T-helper 2 cell treated with Interferon-gamma antibody and Interleukin-4, amounts not matched to agents 5 μg/mL and 100 μg/mL, for 36 hours (primary cell): ENCODE measurements around the gene CNBP.
"Not testable (repeated sequence)": the region's sequence is repeated elsewhere in the genome, so short reads cannot be mapped to it uniquely, and the experiment has no call there.

Source experiments
- DNase-seq: peaks from one replicate; pipeline ENCODE4 v3.0.0; 2021; ENCODE audit warnings: low spot score
- H3K27ac Mint-ChIP-seq: one replicate; pipeline ENCODE4 v1.8.0; 2021; ENCODE audit warnings: mild to moderate bottlenecking, mixed read lengths
- H3K27me3 Mint-ChIP-seq: one replicate; pipeline ENCODE4 v1.8.0; 2021; ENCODE audit warnings: low read depth, mixed read lengths
- H3K36me3 Mint-ChIP-seq: one replicate; pipeline ENCODE4 v1.8.0; 2021; ENCODE audit warnings: low read depth, mixed read lengths
- H3K4me1 Mint-ChIP-seq: one replicate; pipeline ENCODE4 v1.8.0; 2021; ENCODE audit warnings: low read depth, mixed read lengths
- H3K4me3 Mint-ChIP-seq: one replicate; pipeline ENCODE4 v1.8.0; 2022; ENCODE audit warnings: mild to moderate bottlenecking, moderate library complexity, mixed read lengths
- H3K9me3 Mint-ChIP-seq: one replicate; pipeline ENCODE4 v1.8.0; 2021; ENCODE audit warnings: mixed read lengths

The CNBP gene

DNA sequence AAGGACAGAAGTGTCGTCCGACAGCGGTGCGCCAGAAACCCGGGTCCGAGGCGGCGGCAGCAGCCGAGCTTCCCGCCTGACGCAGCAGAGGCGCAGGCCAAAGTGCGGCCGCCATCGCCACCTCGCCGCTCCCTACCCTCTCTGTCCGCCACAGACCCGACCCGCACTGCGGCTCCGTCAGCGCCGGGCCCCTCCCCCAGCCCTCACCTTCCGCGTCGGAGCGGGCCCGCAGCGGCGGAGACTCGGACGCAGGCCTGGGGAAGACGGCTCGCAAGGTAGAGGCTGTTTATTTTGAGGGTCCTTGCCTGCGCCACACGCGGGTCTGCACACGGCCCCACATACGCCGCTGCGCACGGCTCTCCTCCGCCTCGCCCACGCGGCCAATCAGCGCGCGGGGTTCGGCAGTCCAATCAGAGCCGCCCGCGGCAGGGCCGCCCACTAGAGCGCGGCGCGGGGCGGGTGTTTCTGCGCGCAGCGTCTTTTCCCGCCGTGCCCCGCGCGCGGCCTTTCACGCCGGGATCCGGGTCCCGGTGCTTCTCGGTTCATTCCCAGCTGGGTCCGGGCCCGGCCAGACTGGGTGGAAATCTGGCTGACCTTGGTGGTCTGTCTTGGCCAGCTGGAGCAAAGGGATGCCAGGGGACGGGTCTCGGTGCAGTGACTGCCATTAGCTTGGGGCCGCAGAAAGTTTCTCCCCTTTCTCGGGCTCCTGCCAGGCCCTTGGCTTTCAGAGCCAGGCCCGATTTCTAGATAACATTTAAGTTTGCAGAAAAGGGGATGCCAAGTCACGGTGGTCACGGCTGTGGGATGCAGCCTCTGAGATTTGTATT lies at the start of gene CNBP:
CNBP (minus strand) TSS at position 328 of the 827 bp plus-strand sequence. CDS start 12,139 bp downstream, outside the sequence.
- Mint-ChIP-seq H3K4me1 (peaks cover 31% of the 10 kb centered on the region), H3K27ac (peak within 1 kb of the TSS; percentile 96), H3K27me3 (no peaks in the 10 kb centered on the region), H3K9me3 (no peaks in the 10 kb centered on the region), H3K4me3 (peak within 1 kb of the TSS; percentile 93), H3K36me3 (peaks cover 40% of the 10 kb centered on the region)
- DNase-seq = peak; percentile 95

DNA sequence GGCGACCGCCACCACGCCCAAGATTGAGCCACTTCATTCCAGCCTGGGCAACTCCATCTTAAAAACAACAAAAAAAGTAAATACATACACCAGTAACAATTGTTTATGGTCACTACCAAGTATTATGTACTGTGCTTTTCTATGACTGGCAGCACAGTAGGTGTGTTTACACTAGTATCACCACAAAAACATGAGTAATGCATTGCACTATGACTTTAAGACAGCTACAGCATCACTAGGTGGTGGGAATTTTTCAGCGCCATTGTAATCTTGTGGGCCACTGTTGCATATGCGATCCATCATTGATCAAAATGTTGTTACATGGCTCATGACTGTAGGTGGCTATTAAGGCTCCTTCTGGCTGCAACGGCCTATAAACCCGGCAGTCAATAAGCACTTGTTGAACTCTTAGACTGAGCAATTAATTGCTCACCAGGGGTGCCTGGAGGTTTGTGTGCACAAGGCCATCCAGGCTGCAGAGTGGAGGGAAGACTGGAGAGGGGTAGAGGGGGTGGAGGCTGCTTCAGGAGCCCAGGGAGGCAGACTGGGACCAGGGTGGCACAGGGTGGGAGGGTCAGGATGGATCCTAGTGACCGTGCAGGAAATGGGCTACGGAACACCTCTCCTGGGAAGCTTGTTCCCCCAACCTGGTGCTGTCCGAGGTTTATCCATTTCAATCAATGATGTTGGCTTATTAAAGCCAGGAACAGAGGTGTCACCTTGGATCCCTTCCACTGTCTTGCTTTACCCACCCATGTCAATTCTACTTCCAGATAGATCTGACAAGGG lies 47.8 kb upstream of the CNBP start:
- no peak for DNase-seq
- Mint-ChIP-seq H3K9me3 (no peaks in the 10 kb centered on the region), H3K27ac (peak overlapping the region; percentile 87), H3K27me3 (no peaks in the 10 kb centered on the region), H3K36me3 (peaks cover 12% of the 10 kb centered on the region), H3K4me1 (peaks cover 70% of the 10 kb centered on the region), H3K4me3 (peak overlapping the region; percentile 60)

DNA sequence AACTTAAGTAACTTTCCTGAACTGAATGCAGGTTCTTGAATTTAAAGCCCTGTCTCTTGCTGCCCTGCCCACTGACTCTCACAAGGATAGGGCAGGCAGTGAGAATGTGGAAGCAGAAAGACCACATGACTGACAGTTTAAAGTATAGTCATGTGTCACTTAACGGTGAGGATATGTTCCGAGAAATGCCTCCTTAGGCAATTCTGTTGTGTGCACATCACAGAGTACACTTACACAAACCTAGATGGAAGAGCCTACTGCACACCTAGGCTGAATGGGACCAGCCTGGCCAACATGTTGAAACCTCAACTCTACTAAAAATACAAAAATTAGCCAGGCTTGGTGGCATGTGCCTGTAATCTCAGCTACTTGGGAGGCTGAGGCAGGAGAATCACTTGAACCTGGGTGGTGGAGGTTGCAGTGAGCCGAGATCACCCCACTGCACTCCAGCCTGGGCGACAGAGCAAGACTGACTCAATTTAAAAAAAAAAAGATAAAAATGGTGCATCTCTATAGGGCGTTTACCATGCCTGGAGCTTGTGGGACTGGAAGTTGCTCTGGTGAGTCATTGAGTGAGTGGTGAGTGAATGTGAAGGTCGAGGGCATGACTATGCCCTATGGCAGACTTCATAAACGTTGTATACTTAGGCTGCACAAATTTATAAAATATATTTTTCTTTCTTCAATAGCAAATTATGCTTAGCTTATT lies 46.8 kb upstream of the CNBP start:
- peak; percentile 70 for DNase-seq
- Mint-ChIP-seq H3K4me1 (peaks cover 72% of the 10 kb centered on the region), H3K9me3 (no peaks in the 10 kb centered on the region), H3K27ac (peak overlapping the region; percentile 92), H3K4me3 (peak overlapping the region; percentile 67), H3K27me3 (no peaks in the 10 kb centered on the region), H3K36me3 (peaks cover 9% of the 10 kb centered on the region)

DNA sequence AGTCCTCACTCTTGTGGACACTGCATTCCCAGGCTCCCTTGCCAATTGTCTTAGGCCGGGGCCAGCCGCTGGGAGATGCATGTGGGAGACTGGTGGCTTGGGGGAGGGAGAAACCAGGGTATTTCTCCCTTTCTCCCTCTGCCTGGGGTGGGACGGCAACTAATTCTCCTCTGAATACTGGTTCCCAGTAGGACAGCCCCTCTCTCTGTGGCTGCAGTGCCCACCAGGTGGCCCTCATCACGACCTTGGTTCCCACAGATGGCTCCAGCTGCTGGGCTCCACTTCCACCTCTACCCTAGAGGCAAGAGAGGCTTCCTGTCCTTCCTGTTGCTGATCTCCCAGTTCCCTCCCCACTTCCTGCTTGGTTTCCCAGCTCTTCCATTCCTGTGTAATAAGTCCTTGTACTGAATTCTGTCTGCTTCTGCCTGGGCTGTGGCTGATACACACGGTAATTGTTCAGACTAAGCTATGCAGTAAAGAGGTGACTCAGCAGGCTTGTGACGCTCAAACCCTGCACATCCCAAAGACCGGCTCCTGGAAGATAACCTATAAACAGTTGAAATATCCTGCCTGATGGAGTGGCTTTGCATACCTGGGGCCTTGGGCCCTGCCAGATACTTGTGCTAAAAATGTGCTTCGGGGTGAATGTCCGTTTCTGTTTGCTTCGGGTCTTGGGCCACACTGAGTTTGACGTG lies 45.3 kb upstream of the CNBP start:
- peak overlapping the region; percentile 11 for H3K4me3 Mint-ChIP-seq
- no peak for DNase-seq
- peaks cover 66% of the 10 kb centered on the region for H3K4me1 Mint-ChIP-seq
- H3K9me3 Mint-ChIP-seq = no peaks in the 10 kb centered on the region
- peak overlapping the region; percentile 92 for H3K27ac Mint-ChIP-seq
- peaks cover 6% of the 10 kb centered on the region for H3K36me3 Mint-ChIP-seq
- no peaks in the 10 kb centered on the region for H3K27me3 Mint-ChIP-seq

DNA sequence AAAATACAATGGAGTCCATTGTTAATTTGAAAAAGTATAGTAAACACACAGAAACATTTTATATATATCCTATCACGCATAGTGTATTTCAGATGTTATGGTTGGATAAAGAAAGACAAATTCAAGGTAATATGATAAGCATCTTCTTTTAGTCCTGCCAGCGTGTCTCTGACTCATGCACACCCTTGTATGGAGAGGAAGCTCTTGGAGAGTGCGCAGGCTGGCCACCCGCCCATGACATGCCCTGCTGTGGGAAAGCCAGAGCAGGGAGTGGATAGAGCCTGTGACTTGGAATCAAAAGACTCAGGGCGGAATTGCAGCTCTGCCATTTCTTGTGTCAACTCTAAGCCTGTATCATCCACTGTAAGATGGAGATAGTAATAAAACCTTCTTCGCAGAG lies 42.7 kb upstream of the CNBP start:
- Mint-ChIP-seq H3K36me3 (peaks cover 2% of the 10 kb centered on the region), H3K27ac (peak overlapping the region; percentile 91), H3K4me1 (peaks cover 53% of the 10 kb centered on the region), H3K27me3 (no peaks in the 10 kb centered on the region), H3K4me3 (peak overlapping the region; percentile 61), H3K9me3 (no peaks in the 10 kb centered on the region)
- DNase-seq = peak; percentile 46

DNA sequence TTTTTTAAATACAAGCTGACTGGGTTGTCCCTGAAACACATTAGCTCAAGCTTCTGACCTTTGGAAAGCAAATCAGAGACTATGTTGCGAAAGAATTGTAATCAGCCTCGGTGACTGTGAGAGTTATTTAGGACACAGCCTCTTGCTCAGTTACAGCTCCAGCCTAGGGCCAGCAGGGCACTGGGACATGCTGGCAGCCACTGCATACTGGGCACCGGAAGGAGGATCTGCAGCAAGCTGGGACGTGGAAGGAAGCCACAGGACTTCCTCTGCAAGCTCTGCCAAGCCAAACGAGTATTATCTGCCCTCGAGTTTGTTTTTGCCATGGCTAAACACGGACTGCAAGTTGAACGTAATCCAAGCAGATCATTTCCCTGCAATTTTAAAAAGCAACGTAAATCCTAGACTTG lies 41.3 kb upstream of the CNBP start:
- Mint-ChIP-seq H3K36me3 (peaks cover 2% of the 10 kb centered on the region), H3K27me3 (no peaks in the 10 kb centered on the region), H3K4me1 (peaks cover 44% of the 10 kb centered on the region), H3K4me3 (peak overlapping the region; percentile 74), H3K9me3 (no peaks in the 10 kb centered on the region), H3K27ac (peak overlapping the region; percentile 84)
- no peak for DNase-seq

DNA sequence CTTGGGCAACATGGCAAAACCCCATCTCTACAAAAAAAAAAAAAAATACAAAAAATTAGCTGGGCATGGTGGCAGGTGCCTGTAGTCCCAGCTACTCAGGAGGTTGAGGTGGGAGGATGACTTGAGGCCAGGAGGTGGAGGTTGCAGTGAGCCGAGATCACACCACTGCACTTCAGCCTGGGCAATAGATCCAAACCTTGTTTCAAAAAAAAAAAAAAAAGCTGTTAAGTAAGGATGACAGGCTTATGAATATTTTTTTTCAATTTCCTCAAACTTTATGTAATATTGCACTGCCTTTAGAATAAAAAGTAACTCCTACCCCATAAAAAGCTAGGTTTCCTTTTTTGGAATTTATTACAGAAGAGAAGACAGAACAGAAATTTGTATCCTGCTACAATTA lies 40.7 kb upstream of the CNBP start:
- not testable (repeated sequence) for H3K27me3 Mint-ChIP-seq, H3K4me3 Mint-ChIP-seq, H3K36me3 Mint-ChIP-seq, H3K9me3 Mint-ChIP-seq, DNase-seq
- H3K4me1 Mint-ChIP-seq = peaks cover 38% of the 10 kb centered on the region
- peak overlapping the region; percentile 84 for H3K27ac Mint-ChIP-seq

DNA sequence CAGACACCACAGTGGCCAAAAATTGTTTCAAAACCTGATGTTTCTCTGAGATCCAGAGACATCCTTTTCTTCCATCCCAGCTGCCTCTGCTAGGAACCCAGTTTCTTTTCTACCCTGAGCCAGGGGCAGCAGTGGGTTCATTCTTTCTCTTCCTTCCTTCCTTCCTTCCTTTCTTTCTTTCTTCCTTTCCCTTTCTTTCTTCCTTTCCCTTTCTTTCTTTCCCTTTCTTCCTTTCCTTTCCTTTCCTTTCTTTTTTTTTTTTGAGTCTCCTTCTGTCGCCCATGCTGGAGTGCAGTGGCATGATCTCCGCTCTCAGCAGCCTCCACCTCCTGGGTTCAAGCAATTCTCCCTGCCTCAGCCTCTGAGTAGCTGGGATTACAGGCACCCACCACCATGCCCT lies 35.0 kb upstream of the CNBP start:
- Mint-ChIP-seq H3K9me3 (no peaks in the 10 kb centered on the region), H3K4me1 (peaks cover 2% of the 10 kb centered on the region), H3K36me3 (no peaks in the 10 kb centered on the region), H3K27me3 (peaks cover 3% of the 10 kb centered on the region), H3K27ac (peak overlapping the region; percentile 11), H3K4me3 (no peak overlapping the region)
- DNase-seq = no peak

DNA sequence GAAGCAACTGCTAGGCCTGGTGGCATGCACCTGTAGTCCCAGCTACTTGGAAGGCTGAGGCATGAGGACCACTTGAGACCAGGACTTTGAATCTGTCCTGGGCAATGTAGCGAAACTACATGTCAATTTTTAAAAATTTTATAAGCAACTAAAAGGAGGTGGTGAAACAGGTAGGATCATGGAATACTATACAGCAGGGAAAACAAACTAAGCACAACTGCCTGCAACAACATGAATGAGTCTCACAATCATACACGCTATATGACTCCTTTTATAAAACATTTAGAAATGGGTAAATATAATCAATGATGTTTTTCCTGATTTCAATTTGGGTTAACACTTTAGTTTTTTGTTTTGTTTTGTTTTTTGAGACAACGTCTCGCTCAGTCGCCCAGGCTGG lies 29.5 kb upstream of the CNBP start:
- no peaks in the 10 kb centered on the region for H3K9me3 Mint-ChIP-seq
- peaks cover 2% of the 10 kb centered on the region for H3K27me3 Mint-ChIP-seq
- H3K4me3 Mint-ChIP-seq = no peak overlapping the region
- DNase-seq = no peak
- H3K27ac Mint-ChIP-seq = no peak overlapping the region
- no peaks in the 10 kb centered on the region for H3K4me1 Mint-ChIP-seq
- no peaks in the 10 kb centered on the region for H3K36me3 Mint-ChIP-seq

DNA sequence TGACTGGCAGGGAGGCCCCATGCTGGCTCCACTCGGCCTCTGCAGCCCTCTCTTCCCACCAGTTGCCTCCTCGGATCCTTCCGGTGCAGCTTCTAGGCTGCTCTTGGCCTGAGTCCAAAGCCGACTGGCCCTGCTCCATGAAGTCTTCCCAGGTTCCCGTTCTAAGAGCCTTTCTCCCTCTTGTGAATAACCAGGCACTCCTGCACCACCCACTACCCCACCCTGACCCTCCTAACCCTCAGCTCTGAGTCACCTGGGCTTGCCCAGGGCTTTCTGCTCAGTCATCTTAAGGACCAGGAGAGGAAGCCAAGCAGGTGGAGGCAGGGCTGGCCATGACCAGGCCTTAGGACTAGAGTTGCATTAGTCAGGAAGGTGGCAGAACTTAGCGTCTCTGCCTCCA lies 28.1 kb upstream of the CNBP start:
- Mint-ChIP-seq H3K27ac (no peak overlapping the region), H3K36me3 (no peaks in the 10 kb centered on the region), H3K4me1 (peaks cover 2% of the 10 kb centered on the region), H3K4me3 (no peak overlapping the region), H3K9me3 (no peaks in the 10 kb centered on the region), H3K27me3 (peaks cover 2% of the 10 kb centered on the region)
- DNase-seq = no peak

DNA sequence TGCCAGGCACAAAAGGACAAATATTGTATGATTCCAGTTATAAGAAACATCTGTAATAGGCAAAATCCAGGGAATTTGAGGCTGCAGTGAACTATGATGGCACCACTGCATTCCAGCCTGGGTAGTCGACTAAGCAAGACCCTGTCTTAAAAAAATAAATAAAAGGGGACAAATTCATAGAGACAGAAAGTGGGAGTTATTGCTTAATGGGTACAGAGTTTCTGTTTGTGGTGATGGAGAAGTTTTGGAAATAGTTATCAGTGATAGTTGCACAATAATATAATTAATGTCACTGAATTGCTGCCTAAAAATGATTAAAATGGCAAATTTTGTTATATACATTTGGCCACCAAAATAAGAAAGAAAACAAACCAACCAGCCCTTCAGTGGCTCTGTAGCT lies 27.6 kb upstream of the CNBP start:
- Mint-ChIP-seq H3K4me1 (peaks cover 2% of the 10 kb centered on the region), H3K4me3 (no peak overlapping the region), H3K27ac (no peak overlapping the region), H3K27me3 (peaks cover 2% of the 10 kb centered on the region), H3K9me3 (no peaks in the 10 kb centered on the region), H3K36me3 (no peaks in the 10 kb centered on the region)
- DNase-seq = no peak

DNA sequence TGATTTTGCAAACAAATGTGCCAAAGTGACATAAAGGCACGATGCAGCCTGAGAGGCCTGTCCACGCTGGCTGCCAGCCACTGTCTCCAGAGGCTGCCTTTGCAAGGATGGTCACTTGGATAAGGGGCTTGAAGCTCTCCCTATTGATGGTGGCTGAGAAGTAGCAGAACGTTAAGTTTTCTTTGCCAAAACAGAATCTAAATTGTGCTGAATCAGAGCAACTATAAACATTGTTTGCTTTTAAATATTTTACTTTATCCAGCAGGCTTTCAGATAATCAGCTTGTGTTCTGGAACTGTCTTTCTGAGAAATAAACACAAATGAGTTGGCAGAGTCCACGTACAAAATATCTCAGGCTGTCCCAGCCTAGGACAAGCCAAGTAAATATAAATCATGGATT lies 23.8 kb upstream of the CNBP start:
- H3K27ac Mint-ChIP-seq = no peak overlapping the region

DNA sequence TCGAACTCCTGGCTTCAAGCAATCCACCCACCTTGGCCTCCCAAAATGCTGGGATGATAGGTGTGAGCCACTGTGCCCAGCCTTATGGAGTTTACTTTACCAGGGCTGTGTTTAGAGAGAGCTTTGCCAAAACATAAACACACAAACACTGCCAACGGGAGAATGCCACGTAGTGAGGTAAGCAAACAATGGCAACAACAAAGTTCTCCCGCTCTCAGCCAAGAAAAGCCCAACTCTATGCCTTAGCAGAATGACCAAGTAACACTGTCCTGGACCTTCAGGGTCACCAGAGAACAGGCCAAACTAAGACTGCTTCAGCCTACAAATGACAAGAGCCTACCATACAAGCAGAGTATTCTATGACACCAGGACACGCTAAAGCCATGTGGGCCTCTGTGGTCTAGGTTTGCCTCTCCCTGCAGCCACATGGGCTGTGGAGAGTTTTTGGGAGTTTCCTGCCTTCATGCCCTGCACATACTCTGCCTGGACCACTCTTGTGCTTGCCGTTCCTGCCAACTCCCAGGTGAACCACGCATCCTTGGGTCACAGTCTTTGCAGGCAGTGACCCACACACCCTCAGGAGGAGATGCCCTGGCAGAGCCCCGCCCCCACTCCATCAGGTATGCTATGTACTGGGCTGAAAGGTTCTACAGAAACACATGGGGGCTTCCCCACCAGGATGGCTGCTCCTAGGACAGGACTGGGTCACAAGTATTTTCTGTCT lies 21.6 kb upstream of the CNBP start:
- DNase-seq = no peak
- Mint-ChIP-seq H3K36me3 (no peaks in the 10 kb centered on the region), H3K27me3 (peaks cover 2% of the 10 kb centered on the region), H3K4me3 (no peak overlapping the region), H3K9me3 (no peaks in the 10 kb centered on the region), H3K27ac (no peak overlapping the region), H3K4me1 (peaks cover 2% of the 10 kb centered on the region)

More for the DNA sequence above, 23.8 kb upstream of the CNBP start:
- peaks cover 2% of the 10 kb centered on the region for H3K27me3 Mint-ChIP-seq
- DNase-seq = no peak
- H3K4me3 Mint-ChIP-seq = no peak overlapping the region
- no peaks in the 10 kb centered on the region for H3K36me3 Mint-ChIP-seq
- no peaks in the 10 kb centered on the region for H3K9me3 Mint-ChIP-seq
- peaks cover 2% of the 10 kb centered on the region for H3K4me1 Mint-ChIP-seq
